ENCODE measurements around the gene ASIC4. TPM values are rescaled to one million over a fixed set of nuclear protein-coding genes. Genes with fewer than 3 reads are reported as not detected.

Gene ASIC4
- total and polyA plus RNA-seq, 9 of the 15 experiments (the other 6 are each of a cell fraction or from before 2014, with no cell fraction given), result 0.07 to 19.2 (median 4.8) TPM

- TF ChIP-seq MCM5 (IDR thresholded peaks at IDR 0.05; ENCODE audit: low read depth), result no peak
- no peak for TF ChIP-seq MGA (IDR thresholded peaks at IDR 0.05)
- TF ChIP-seq, protein P1, sequence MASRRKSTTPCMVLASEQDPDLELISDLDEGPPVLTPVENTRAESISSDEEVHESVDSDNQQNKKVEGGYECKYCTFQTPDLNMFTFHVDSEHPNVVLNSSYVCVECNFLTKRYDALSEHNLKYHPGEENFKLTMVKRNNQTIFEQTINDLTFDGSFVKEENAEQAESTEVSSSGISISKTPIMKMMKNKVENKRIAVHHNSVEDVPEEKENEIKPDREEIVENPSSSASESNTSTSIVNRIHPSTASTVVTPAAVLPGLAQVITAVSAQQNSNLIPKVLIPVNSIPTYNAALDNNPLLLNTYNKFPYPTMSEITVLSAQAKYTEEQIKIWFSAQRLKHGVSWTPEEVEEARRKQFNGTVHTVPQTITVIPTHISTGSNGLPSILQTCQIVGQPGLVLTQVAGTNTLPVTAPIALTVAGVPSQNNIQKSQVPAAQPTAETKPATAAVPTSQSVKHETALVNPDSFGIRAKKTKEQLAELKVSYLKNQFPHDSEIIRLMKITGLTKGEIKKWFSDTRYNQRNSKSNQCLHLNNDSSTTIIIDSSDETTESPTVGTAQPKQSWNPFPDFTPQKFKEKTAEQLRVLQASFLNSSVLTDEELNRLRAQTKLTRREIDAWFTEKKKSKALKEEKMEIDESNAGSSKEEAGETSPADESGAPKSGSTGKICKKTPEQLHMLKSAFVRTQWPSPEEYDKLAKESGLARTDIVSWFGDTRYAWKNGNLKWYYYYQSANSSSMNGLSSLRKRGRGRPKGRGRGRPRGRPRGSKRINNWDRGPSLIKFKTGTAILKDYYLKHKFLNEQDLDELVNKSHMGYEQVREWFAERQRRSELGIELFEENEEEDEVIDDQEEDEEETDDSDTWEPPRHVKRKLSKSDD (conservative IDR thresholded peaks at IDR 0.05; ENCODE audit: low read length), result no peak
- no peak for TF ChIP-seq ZSCAN29 (IDR thresholded peaks at IDR 0.05)
- TF ChIP-seq, protein P2, sequence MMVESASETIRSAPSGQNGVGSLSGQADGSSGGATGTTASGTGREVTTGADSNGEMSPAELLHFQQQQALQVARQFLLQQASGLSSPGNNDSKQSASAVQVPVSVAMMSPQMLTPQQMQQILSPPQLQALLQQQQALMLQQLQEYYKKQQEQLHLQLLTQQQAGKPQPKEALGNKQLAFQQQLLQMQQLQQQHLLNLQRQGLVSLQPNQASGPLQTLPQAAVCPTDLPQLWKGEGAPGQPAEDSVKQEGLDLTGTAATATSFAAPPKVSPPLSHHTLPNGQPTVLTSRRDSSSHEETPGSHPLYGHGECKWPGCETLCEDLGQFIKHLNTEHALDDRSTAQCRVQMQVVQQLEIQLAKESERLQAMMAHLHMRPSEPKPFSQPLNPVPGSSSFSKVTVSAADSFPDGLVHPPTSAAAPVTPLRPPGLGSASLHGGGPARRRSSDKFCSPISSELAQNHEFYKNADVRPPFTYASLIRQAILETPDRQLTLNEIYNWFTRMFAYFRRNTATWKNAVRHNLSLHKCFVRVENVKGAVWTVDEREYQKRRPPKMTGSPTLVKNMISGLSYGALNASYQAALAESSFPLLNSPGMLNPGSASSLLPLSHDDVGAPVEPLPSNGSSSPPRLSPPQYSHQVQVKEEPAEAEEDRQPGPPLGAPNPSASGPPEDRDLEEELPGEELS (CRISPR knock-in tag; IDR thresholded peaks at IDR 0.05; ENCODE audit: borderline replicate concordance), result no peak
- TF ChIP-seq, protein P3, sequence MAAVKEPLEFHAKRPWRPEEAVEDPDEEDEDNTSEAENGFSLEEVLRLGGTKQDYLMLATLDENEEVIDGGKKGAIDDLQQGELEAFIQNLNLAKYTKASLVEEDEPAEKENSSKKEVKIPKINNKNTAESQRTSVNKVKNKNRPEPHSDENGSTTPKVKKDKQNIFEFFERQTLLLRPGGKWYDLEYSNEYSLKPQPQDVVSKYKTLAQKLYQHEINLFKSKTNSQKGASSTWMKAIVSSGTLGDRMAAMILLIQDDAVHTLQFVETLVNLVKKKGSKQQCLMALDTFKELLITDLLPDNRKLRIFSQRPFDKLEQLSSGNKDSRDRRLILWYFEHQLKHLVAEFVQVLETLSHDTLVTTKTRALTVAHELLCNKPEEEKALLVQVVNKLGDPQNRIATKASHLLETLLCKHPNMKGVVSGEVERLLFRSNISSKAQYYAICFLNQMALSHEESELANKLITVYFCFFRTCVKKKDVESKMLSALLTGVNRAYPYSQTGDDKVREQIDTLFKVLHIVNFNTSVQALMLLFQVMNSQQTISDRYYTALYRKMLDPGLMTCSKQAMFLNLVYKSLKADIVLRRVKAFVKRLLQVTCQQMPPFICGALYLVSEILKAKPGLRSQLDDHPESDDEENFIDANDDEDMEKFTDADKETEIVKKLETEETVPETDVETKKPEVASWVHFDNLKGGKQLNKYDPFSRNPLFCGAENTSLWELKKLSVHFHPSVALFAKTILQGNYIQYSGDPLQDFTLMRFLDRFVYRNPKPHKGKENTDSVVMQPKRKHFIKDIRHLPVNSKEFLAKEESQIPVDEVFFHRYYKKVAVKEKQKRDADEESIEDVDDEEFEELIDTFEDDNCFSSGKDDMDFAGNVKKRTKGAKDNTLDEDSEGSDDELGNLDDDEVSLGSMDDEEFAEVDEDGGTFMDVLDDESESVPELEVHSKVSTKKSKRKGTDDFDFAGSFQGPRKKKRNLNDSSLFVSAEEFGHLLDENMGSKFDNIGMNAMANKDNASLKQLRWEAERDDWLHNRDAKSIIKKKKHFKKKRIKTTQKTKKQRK (IDR thresholded peaks at IDR 0.05; ENCODE audit: borderline replicate concordance, low read depth, low read length), result no peak
Measured at GRCh38 chr2:219543596-219544358, 29.5 kb downstream of the ASIC4 start, which contains the start of the genes CHPF and TMEM198 (continued).

Measured in K562 (cell line).